Natural killer cell (primary cell): ENCODE data around the gene EPB41L3. TPM values are rescaled to one million over a fixed set of nuclear protein-coding genes. Genes with fewer than 3 reads are reported as not detected.
A peak's percentile ranks its signal among the peaks of the same experiment; 100 is the strongest.

ENCODE experiments used
- ATAC-seq, 3 donors: fragments of 150-1000 bp in 2 of 3; fragments of 200-7000 bp in 1 of 3; cut with Tn5 transposase; 1 replicate in 1 of 3; 2 replicates in 2 of 3; pipeline ENCODE4 v1.10.0; 2021; ENCODE audit warnings: mild to moderate bottlenecking in 2 of 3, moderate library complexity in 2 of 3
- DNase-seq, 2 donors: peaks; one replicate each; pipeline versions ENCODE4 v3.0.0 to v3.0.0-alpha.2; 2013 to 2021; ENCODE audit warnings: mixed read lengths in 1 of 2
- H3K27ac ChIP-seq: one replicate; pipeline ENCODE4 v1.5.1; 2013; ENCODE audit warnings: mild to moderate bottlenecking, low read length
- H3K27me3 ChIP-seq: one replicate; pipeline ENCODE4 v1.6.1; 2013; ENCODE audit warnings: low read length; ENCODE audit not compliant: control insufficient read depth, insufficient read depth
- H3K36me3 ChIP-seq: one replicate; pipeline ENCODE4 v1.6.1; 2013; ENCODE audit warnings: low read length; ENCODE audit not compliant: control insufficient read depth, insufficient read depth
- H3K4me1 ChIP-seq: one replicate; pipeline ENCODE4 v1.6.1; 2013; ENCODE audit warnings: low read length; ENCODE audit not compliant: control insufficient read depth, insufficient read depth
- H3K4me3 ChIP-seq: one replicate; pipeline ENCODE4 v1.5.1; 2013; ENCODE audit warnings: low read length
- H3K9me3 ChIP-seq: one replicate; pipeline ENCODE4 v1.6.1; 2013; ENCODE audit warnings: low read length; ENCODE audit not compliant: control insufficient read depth, insufficient read depth
- H3K27ac Mint-ChIP-seq, 2 donors: one replicate each; pipeline ENCODE4 v1.8.0; 2022; ENCODE audit warnings: mild to moderate bottlenecking in 2 of 2, mixed read lengths in 2 of 2, moderate library complexity in 1 of 2
- H3K27me3 Mint-ChIP-seq, 2 donors: one replicate each; pipeline ENCODE4 v1.8.0; 2022; ENCODE audit warnings: low read depth in 2 of 2, mixed read lengths in 2 of 2
- H3K36me3 Mint-ChIP-seq: one replicate; pipeline ENCODE4 v1.8.0; 2022; ENCODE audit warnings: mixed read lengths
- H3K4me1 Mint-ChIP-seq, 2 donors: one replicate each; pipeline ENCODE4 v1.8.0; 2022; ENCODE audit warnings: mixed read lengths in 2 of 2
- H3K4me3 Mint-ChIP-seq: one replicate; pipeline ENCODE4 v1.8.0; 2022; ENCODE audit warnings: mild to moderate bottlenecking, moderate library complexity, mixed read lengths
- H3K9me3 Mint-ChIP-seq, 2 donors: one replicate each; pipeline ENCODE4 v1.8.0; 2022; ENCODE audit warnings: mixed read lengths in 2 of 2
- WGBS: methylation state at CpG from one replicate; pipeline ENCODE4 v1.1.7; 2013; ENCODE audit warnings: missing lambda C conversion rate; ENCODE audit not compliant: insufficient coverage; 5-methylcytosine and 5-hydroxymethylcytosine counted together
- intact Hi-C: fragments of 100-400 bp; cut with micrococcal nuclease; formaldehyde crosslinking; loops from one replicate; pipeline ENCODE4 v1.14.2; 2022
- total RNA-seq, 4 donors: library from RNA; stranded (reverse); fragments of 120-200 nt in 1 of 4; gene quantifications; one replicate each; pipeline versions ENCODE4 v1.2.3 to v1.2.4, GENCODE V29; 2013 to 2022
- TF ChIP-seq, protein P1 (sequence below): fragments of 200-600 bp; IDR thresholded peaks from one replicate; pipeline ENCODE4 v1.8.0; 2022; ENCODE audit warnings: antibody characterized with exemption

EPB41L3 gene
- total RNA-seq, 3 donors from 2014 or later (not counting 1 experiment from before 2014, with no cell fraction given), result 3.3 to 6.0 (median 4.4) TPM

DNA sequence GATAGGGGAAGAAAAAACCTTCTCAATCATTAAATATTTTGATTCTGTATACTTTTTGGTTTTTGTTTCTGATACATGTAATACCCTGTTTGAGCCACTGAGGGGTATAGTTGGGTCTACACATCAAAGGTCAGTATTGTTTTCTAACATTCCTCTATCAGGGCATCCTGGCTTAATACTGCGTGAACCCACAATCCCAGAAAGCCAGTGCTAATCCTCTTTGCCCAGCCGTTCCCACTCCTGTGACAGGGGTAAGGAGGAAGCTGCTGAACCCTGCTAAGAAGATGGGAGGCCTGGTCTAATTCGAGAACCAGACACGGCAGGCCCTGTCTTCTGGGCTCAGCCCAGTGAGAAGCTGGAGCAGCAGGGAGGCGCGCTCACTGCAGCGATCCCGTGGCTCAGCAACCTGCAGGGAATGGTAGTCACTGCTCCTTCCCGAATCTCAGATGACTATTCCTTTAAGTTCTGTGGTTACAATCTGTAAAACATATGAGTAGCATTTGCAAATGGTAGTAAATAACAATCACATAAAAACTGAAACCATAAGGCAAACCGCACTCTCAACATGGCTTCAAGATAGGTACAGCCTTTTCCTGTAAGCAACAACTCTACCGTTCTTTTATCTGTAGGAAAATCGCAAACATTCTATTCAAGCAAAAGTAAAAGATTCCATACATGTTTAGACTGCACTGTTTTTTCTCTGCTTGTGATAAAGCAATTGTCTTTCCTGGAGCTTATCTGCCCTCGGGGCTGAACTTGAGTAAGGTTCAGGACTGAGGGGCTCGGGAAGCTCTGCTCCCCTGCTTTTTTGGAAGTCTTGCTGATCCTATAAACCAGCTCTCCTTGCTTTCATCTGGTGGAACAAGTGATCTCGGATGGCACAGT lies 87.0 kb downstream of the EPB41L3 start:
- H3K27me3 Mint-ChIP-seq, result peaks cover 3 to 11% of the 10 kb centered on the region in 2 donors
- no peaks in the 10 kb centered on the region for H3K9me3 Mint-ChIP-seq
- TF ChIP-seq, protein P1, sequence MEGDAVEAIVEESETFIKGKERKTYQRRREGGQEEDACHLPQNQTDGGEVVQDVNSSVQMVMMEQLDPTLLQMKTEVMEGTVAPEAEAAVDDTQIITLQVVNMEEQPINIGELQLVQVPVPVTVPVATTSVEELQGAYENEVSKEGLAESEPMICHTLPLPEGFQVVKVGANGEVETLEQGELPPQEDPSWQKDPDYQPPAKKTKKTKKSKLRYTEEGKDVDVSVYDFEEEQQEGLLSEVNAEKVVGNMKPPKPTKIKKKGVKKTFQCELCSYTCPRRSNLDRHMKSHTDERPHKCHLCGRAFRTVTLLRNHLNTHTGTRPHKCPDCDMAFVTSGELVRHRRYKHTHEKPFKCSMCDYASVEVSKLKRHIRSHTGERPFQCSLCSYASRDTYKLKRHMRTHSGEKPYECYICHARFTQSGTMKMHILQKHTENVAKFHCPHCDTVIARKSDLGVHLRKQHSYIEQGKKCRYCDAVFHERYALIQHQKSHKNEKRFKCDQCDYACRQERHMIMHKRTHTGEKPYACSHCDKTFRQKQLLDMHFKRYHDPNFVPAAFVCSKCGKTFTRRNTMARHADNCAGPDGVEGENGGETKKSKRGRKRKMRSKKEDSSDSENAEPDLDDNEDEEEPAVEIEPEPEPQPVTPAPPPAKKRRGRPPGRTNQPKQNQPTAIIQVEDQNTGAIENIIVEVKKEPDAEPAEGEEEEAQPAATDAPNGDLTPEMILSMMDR, result no peak
- no peaks in the 10 kb centered on the region for H3K36me3 ChIP-seq
- ATAC-seq, result peak; percentile 68 to 75 (median 74)
- H3K27ac Mint-ChIP-seq, result peak overlapping the region; percentile 51 to 82
- WGBS, result 52% methylated on average over 15 of the region's 15 CpGs
- peak overlapping the region; percentile 30 for H3K27ac ChIP-seq
- H3K4me1 Mint-ChIP-seq, result peaks cover 12 to 14% of the 10 kb centered on the region in 2 donors
- H3K4me3 Mint-ChIP-seq, result peak overlapping the region; percentile 52
- peak overlapping the region; percentile 8 for H3K4me3 ChIP-seq
- H3K27me3 ChIP-seq, result no peaks in the 10 kb centered on the region
- no peaks in the 10 kb centered on the region for H3K36me3 Mint-ChIP-seq
- peaks cover 6% of the 10 kb centered on the region for H3K4me1 ChIP-seq
- DNase-seq, result peak in 1 of 2 donors; percentile 51
- intact Hi-C loops, result no loop called here
- H3K9me3 ChIP-seq, result no peaks in the 10 kb centered on the region

DNA sequence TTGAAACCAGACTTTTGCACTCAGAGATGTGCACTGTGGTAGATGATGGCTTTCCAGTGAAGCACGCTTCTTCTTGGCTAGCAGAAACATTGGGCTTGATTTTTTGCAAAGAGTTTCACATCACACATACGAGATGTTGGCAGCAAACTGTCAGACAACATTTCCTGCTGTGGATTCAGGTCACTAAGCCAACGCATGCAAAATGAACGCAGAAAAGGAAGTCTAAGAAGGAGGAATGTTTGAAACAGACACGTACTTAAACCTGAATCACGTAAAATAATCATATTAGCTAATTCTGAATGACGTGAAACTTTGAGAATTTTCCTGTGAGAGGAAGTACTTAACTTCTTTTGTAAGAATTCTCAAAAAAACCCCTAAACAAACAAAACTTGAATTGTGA lies 88.1 kb downstream of the EPB41L3 start:
- Mint-ChIP-seq H3K9me3 (no peaks in the 10 kb centered on the region), H3K27ac (peak overlapping the region; percentile 51 to 82), H3K27me3 (peaks cover 0 to 5% of the 10 kb centered on the region in 2 donors), H3K4me1 (peaks cover 12 to 14% of the 10 kb centered on the region in 2 donors), H3K36me3 (no peaks in the 10 kb centered on the region), H3K4me3 (peak overlapping the region; percentile 4)
- peak in 1 of 2 donors; percentile 60 for DNase-seq
- intact Hi-C loops, result no loop called here
- no peaks in the 10 kb centered on the region for H3K9me3 ChIP-seq
- no peak overlapping the region for H3K4me3 ChIP-seq
- WGBS, result 20% methylated on average over 4 of the region's 7 CpGs
- peak; percentile 51 to 73 (median 60) for ATAC-seq
- H3K4me1 ChIP-seq, result peaks cover 6% of the 10 kb centered on the region
- TF ChIP-seq, protein P1, result no peak
- no peaks in the 10 kb centered on the region for H3K36me3 ChIP-seq
- no peaks in the 10 kb centered on the region for H3K27me3 ChIP-seq
- H3K27ac ChIP-seq, result no peak overlapping the region

DNA sequence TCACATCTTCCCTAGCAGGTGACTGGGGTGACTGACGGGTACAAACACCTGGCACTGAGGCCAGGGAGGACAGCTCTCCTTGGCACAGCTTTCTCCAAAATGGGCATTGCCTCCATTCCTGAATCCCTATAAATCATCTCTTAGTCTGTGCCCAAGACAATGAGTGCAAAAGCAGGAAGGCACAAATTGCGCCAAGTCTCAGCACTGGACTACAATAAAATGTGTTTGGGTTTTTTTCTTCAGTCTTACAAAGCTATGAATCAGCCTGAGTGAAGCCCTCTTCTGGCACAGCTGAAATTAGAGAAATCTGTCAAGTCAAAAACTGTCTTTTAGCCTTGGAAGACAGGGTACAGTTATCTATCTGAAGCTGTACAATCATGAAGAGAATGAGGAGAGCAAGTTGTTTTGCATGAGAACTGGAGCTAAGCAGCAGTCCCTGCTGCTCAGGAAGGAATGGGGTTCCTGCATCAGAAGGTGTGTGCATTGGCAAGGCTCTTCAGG lies 90.8 kb downstream of the EPB41L3 start:
- Histone ChIP-seq H3K36me3 (no peaks in the 10 kb centered on the region), H3K27ac (no peak overlapping the region), H3K4me1 (peaks cover 6% of the 10 kb centered on the region), H3K9me3 (no peaks in the 10 kb centered on the region), H3K27me3 (peaks cover 2% of the 10 kb centered on the region), H3K4me3 (no peak overlapping the region)
- Mint-ChIP-seq H3K27me3 (peaks cover 0 to 5% of the 10 kb centered on the region in 2 donors), H3K36me3 (no peaks in the 10 kb centered on the region), H3K27ac (no peak overlapping the region), H3K4me1 (peaks cover 12 to 14% of the 10 kb centered on the region in 2 donors), H3K4me3 (no peak overlapping the region), H3K9me3 (no peaks in the 10 kb centered on the region)
- WGBS, result 68% methylated on average over 2 of the region's 2 CpGs
- intact Hi-C loops, result no loop called here
- TF ChIP-seq, protein P1, result no peak
- DNase-seq, result no peak
- no peak for ATAC-seq
